UCSD-AML1 (cell line): ENCODE results near the gene CXorf65.

ENCODE experiments used
- DNase-seq: peaks from one replicate; lab custom pipeline; 2025; ENCODE audit not compliant: unreplicated experiment; lab: John Stamatoyannopoulos, UW

Gene CXorf65

DNA sequence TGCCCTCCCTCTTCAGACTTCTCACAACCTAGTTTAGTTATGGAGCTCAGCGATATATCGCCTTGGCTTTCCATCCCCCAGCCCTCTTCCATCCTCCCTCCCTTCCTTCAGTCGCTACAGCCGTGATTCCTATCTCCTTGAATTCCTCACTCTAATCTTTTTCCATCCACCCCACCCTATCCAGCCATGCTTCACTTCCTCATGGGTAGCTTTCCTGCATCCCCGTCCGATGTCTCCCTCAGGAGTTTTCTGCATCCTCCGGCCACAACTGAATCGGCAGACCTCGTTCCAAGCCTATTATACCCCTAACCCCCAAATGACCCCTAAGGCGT, 38.9 kb downstream of the CXorf65 start:
- DNase-seq = no peak

DNA sequence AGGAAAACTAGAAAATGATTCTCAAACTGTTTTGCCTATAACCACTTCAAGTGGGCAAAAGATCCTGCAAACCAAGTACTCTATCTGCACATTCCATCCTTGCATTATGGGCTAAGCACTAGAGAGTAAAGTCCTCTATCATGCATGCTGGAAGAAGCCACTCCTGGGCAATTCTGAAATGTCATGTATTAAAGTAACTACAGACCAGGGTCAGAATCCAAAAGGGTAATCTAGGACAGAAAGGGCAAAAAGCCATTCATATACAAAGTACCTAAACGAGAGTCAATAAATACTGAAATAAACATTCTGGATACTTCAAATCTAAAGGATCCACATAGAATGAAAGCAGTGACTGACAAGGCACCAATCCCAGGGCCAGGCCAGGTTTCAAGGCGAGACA, 39.5 kb downstream of the CXorf65 start:
- no peak for DNase-seq

DNA sequence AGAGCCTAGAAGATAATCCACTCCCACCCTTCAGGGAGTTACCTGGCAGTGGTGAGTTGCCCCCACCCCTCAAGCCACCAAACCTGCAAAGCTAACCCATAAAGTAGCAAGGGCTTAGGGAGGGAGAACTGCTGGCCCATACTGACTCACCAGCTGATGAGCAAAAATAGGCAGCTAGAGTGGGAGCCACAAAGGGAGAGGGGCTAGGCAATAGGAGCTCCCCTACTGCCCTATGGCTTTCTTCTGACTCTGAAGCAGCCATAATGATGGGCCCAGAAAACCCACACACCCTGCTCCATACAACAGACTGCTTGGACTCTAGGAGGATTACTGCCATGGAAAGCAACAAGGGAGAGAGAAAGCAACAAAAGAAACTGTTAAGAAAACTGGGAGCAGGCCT, 46.4 kb downstream of the CXorf65 start:
- no peak for DNase-seq

DNA sequence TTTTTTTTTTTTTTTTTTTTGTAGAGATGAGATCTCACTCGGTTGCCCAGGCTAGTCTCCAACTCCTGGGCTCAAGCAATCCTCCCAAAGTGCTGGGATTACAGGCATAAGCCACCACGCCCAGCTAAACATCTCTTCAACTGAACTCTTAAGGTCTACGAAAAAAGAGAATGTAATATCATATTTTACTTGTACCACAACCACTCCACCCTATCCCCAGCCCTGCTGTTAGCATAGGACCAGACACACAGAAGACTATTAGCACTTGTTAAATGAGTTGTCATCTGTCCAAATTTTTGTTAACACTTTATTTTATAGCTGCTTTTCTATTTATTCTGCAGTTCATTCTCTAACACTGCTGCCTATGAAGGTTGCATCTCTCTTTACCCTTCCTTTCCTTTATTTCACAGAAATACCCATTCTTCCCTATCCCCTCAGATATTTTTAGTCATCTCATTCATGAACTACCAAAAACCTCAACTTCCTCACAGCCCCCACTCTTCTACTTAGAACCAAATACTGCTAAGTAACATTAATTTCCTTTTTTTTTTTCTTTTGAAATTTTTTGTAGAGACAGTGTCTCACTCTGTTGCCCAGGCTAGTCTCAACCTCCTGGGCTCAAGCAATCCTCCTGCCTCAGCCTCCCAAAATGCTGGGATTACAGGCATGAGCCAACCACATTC, 48.6 kb downstream of the CXorf65 start:
- no peak for DNase-seq

DNA sequence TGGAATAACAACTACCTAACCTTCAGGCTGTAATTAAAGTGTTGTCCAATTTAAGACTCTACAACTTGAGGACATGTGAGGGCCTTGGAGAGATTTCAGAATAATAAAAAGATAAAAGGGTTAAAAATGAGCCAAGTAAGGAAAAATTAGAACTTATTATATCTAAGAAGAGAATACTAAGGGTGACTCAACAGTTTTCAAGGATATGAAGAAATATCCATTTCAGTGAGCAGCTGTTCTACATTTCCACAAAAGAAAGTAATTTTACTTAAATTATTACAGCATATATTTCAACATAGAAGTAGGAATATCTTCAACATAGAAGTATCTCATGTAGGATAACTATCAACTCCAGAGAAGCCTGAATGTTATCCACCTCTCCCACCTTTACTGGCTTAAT, 49.7 kb downstream of the CXorf65 start:
- no peak for DNase-seq
